HFFc6 (cell line): ENCODE results near the gene HIC1. TPM values are rescaled to one million over a fixed set of nuclear protein-coding genes. Genes with fewer than 3 reads are reported as not detected.

ENCODE experiments used
- DNase-seq: peaks from one replicate; pipeline ENCODE4 v3.0.0-alpha.2; 2018
- H3K27ac Mint-ChIP-seq: 2 replicates; pipeline ENCODE4 v1.8.0; 2020; ENCODE audit warnings: mild to moderate bottlenecking, mixed read lengths
- H3K27me3 Mint-ChIP-seq: 2 replicates; pipeline ENCODE4 v1.8.0; 2021; ENCODE audit warnings: mild to moderate bottlenecking, moderate library complexity, mixed read lengths; ENCODE audit not compliant: insufficient read depth
- H3K36me3 Mint-ChIP-seq: 2 replicates; pipeline ENCODE4 v1.8.0; 2021; ENCODE audit warnings: low read depth, mixed read lengths
- H3K4me1 Mint-ChIP-seq: 2 replicates; pipeline ENCODE4 v1.8.0; 2020; ENCODE audit warnings: low read depth, mixed read lengths
- H3K4me3 Mint-ChIP-seq: 2 replicates; pipeline ENCODE4 v1.8.0; 2020; ENCODE audit warnings: mild to moderate bottlenecking, moderate library complexity, mixed read lengths
- H3K9me3 Mint-ChIP-seq: 2 replicates; pipeline ENCODE4 v1.8.0; 2020; ENCODE audit warnings: mild to moderate bottlenecking, mixed read lengths
- CTCF ChIP-seq: fragments of 200-600 bp; sonication (generic); IDR thresholded peaks from 2 replicates; pipeline ENCODE4 v1.5.0; 2021; ENCODE audit warnings: antibody characterized with exemption, mild to moderate bottlenecking
- total RNA-seq, 6 experiments: library from RNA; stranded (reverse); fragmentation: NEBNext Ultra II Directional; extraction: Animal tissue kit (Norgen Biotek cat#: 25700); gene quantifications; 2 replicates in 1 of 6; 3 replicates in 5 of 6; pipeline ENCODE4 v1.2.3, GENCODE V29; 2021

Gene HIC1
- total RNA-seq, 6 experiments from 2014 or later = 42.7 to 51.9 (median 48.0) TPM

- no peak for DNase-seq
- H3K4me1 Mint-ChIP-seq = peaks cover 84% of the 10 kb centered on the region
- no peak for TF ChIP-seq CTCF
- peaks cover 12% of the 10 kb centered on the region for H3K36me3 Mint-ChIP-seq
- H3K27me3 Mint-ChIP-seq = peaks cover 5% of the 10 kb centered on the region
- peak overlapping the region; percentile 98 for H3K27ac Mint-ChIP-seq
- no peaks in the 10 kb centered on the region for H3K9me3 Mint-ChIP-seq
- H3K4me3 Mint-ChIP-seq = peak overlapping the region; percentile 89
These were observed 34.1 kb downstream of the HIC1 start for GRCh38 chr17:2089021-2089422.

- Mint-ChIP-seq H3K27ac (peak overlapping the region; percentile 98), H3K4me3 (peak overlapping the region; percentile 89)
- TF ChIP-seq CTCF = no peak
These were observed 35.3 kb downstream of the HIC1 start for GRCh38 chr17:2090210-2090641.

GRCh38 chr17:2090804-2091534 lies 36.1 kb downstream of the HIC1 start:
- Mint-ChIP-seq H3K9me3 (no peaks in the 10 kb centered on the region), H3K27ac (peak overlapping the region; percentile 98), H3K4me3 (peak overlapping the region; percentile 89), H3K4me1 (peaks cover 64% of the 10 kb centered on the region), H3K36me3 (peaks cover 6% of the 10 kb centered on the region), H3K27me3 (peaks cover 4% of the 10 kb centered on the region; the same call in 1 of the 2 replicates)
- peak; percentile 94 for DNase-seq
- peak; percentile 68 for TF ChIP-seq CTCF

More at GRCh38 chr17:2090210-2090641, 35.3 kb downstream of the HIC1 start:
- Mint-ChIP-seq H3K27me3 (peaks cover 4% of the 10 kb centered on the region; the same call in 1 of the 2 replicates), H3K9me3 (no peaks in the 10 kb centered on the region), H3K36me3 (peaks cover 12% of the 10 kb centered on the region), H3K4me1 (peaks cover 71% of the 10 kb centered on the region)
- DNase-seq = no peak

GRCh38 chr17:2092253-2092652 lies 37.4 kb downstream of the HIC1 start:
- no peak overlapping the region for H3K4me3 Mint-ChIP-seq
- no peak for TF ChIP-seq CTCF
- DNase-seq = no peak
- H3K27me3 Mint-ChIP-seq = peaks cover 4% of the 10 kb centered on the region; the same call in 1 of the 2 replicates
- H3K27ac Mint-ChIP-seq = peak overlapping the region; percentile 98
- H3K4me1 Mint-ChIP-seq = peaks cover 54% of the 10 kb centered on the region
- no peaks in the 10 kb centered on the region for H3K9me3 Mint-ChIP-seq
- peaks cover 10% of the 10 kb centered on the region for H3K36me3 Mint-ChIP-seq

- no peak overlapping the region for H3K4me3 Mint-ChIP-seq
- H3K36me3 Mint-ChIP-seq = peaks cover 10% of the 10 kb centered on the region
- peaks cover 52% of the 10 kb centered on the region for H3K4me1 Mint-ChIP-seq
- no peak for TF ChIP-seq CTCF
- H3K27ac Mint-ChIP-seq = peak overlapping the region; percentile 37; the same call in 1 of the 2 replicates
- H3K9me3 Mint-ChIP-seq = no peaks in the 10 kb centered on the region
- peaks cover 4% of the 10 kb centered on the region; the same call in 1 of the 2 replicates for H3K27me3 Mint-ChIP-seq
- DNase-seq = no peak
These were observed 38.4 kb downstream of the HIC1 start for GRCh38 chr17:2093349-2093748.
